NCI-H526 treated with DMSO at 0.1 percent for 48 hours (cell line): ENCODE data around the gene TAS2R13.

ENCODE experiments used
- DNase-seq: peaks from one replicate; lab custom pipeline; 2025; lab: John Stamatoyannopoulos, UW

Gene TAS2R13, protein sequence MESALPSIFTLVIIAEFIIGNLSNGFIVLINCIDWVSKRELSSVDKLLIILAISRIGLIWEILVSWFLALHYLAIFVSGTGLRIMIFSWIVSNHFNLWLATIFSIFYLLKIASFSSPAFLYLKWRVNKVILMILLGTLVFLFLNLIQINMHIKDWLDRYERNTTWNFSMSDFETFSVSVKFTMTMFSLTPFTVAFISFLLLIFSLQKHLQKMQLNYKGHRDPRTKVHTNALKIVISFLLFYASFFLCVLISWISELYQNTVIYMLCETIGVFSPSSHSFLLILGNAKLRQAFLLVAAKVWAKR

DNA sequence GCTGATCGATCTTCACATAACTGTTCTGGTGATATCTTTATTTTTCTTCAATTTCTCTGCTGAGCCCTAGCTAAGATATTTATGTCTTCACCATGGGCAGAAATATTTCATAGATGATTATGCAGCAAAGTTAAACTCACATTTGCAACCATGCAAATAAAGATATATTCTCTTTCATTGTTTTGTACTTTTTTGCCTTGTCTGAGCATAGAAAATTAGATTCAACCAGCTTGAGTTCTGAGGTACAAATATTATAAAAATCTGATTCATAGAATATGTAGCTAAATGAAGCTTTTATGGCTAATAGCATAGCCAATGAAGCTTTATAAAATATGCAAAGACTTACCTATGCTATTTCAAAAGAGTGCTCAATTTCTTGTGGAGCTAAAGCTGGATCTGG lies at the start of gene TAS2R13:
TAS2R13 (minus strand) TSS at position 101 of the 400 bp plus-strand sequence. CDS start 264 bp downstream, outside the sequence.
- no peak for DNase-seq

DNA sequence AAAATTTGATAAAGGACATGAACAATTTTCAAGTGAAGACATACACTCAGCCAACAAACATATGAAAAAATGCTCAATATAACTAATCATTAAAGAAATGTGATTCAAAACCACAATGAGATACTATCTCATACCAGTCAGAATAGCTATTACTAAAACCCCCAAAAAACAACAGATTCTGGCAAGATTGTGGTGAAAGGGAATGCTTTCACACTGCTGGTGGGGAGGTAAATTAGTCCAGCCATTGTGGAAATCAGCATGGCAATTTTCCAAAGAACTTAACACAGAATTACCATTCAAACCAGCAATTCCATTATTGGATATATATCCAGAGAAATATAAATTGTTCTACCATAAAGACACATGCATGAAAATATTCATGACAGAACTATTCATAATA lies 48.4 kb upstream of the TAS2R13 start:
- DNase-seq = no peak

DNA sequence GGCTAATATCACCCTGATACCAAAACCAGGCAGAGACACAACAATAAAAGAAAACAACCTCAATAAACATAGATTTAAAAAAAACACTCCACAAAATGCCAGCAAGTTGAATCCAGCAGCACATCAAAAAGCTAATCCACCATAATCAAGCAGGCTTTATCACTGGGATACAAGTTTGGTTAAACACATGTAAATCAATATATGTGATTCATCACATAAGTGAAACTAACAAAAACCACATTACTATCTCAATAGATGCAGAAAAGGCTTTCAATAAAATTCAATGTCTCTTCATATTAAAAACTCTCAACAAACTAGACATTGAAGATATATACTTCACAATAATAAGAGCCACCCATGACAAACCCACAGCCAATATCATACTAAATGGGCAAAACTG lies 46.7 kb upstream of the TAS2R13 start:
- no peak for DNase-seq

DNA sequence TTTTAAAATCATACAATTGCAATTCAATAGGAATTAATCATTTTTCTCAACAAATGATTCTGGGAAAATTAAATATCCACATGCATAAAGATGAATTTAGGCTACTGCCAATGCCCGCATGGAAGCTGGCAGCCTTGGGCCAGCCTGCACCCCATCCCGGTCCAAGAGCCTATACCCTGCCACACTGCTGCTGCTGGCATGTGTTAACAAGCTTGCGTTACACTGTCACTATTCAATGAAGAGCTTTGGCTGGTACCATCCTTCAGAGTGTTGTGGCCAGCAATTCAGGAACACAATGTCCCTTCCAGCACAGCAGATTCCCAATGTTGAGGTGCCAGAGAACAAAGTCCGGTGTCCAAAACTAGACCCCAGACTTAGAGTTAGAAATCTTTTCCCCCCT lies 43.3 kb upstream of the TAS2R13 start:
- no peak for DNase-seq

DNA sequence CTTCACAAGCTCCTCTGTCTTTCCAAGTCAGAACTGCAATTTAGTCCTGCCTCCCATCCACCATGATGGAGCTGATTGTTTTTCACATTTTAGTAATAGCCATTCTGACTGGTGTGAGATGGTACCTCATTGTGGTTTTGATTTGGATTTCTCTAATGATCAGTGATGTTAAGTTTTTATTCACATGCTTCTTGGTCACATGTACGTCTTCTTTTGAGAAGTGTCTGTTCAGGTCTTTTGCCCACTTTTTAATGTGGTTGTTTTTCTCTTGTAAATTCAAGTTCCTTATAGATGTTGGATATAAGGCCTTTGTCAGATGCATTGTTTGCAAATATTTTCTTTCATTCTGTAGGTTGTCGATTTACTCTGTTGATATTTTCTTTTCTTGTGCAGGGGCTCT lies 33.8 kb upstream of the TAS2R13 start:
- no peak for DNase-seq

DNA sequence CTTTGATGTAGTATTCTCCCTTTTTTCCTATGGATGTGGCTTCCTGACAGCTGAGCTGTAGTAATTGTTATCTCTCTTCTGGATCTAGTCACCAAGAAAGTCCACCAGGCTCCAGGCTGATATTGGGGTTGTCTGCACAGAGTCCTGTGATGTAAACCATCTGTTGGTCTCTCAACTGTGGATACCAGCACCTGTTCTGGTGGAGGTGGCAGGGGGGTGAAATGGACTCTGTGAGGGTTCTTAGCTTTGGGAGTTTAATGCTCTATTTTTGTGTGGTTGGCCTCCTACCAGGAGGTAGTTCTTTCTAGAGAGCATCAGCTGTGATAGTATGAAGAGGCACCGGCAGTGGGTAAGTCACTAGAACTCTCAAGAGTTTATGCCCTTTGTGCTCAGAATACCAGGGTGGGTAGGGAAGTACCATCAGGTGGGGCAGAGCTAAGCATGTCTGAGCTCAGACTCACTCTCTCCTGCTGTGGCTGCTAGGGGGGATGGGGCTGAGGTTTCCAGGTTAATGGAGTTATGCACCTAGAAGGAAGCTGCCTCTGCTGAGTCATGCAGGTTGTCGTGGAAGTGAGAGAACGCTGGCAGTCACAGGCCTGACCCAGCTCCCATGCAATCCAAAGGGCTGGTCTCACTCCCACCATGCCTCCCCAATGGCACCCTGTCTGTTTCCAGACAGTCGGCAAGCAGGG lies 32.7 kb upstream of the TAS2R13 start:
- no peak for DNase-seq

DNA sequence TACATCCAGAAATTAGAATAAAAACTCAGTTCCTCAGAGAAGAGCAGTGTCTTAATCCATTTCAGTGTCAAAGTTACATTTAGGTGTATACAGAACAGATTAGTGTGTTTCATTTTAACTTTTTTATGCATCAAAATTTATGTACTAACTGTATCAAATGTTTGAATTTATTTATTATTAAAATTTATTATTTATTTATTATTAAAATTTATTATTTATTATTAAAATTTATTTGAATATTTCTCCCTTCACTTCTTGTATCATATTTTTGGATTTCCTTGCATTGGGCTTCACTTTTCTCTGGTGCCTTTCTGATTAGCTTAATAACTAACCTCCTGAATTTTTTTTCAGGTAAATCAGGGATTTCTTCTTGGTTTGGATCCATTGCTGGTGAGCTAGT lies 32.0 kb upstream of the TAS2R13 start:
- no peak for DNase-seq

DNA sequence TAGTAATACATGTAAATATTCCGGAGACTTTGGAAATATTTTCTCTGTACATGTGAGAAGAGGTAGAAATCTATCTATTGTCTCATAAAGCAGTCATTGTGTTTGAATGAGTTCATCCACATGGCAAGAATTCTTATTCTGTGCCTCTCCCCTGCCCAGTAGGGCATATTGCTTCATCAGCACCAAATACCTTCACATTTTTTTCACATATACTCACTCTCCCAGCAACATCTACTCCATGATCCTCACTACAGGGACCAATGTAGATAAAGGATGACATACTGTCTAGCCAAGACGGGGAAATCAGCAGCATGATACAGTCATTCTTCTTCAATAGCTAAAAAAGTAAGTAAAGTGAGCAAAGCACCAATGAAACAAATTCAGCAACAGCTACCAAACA lies 31.0 kb upstream of the TAS2R13 start:
- DNase-seq = no peak

DNA sequence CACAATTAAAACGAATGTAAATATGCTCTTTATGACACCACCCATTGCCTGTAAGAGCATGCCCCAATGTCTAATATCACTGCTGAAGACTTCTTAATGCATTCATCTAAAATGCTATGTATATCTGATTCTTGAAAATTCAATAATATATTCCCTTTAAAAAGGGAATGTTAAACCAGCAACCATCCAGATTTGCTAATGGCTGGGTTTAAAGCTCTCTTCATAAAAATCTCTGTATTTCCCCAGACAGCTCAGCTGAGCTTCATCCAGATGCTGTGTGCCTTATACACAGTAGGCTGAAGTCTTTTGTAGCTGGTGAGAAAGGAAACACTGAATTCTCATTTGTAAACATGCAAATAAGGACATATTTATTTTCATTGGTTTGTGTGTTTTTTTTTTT lies 29.8 kb upstream of the TAS2R13 start, which contains the start of gene TAS2R14:
TAS2R14 (minus strand) TSS at position 101 of the 400 bp plus-strand sequence; CDS start at position 45, 56 bp downstream.
- DNase-seq = no peak

DNA sequence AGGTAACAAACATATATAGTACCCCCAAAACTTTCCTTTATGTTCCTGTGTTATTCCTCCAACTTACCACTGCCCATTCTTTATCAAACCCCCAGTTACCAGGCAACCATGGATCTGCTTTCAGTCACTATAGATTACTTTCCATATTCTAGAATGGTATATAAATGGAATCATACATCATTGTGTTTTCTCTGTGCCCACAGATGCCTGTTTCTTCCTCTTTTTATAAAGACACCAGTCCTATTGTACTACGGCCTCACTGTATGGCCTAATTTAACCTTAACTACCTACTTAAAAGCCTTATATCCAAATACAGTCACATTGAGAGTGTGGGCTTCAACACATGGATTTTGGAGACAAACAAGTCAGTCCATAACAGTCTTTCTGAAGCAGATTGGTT lies 27.1 kb upstream of the TAS2R13 start:
- DNase-seq = no peak

DNA sequence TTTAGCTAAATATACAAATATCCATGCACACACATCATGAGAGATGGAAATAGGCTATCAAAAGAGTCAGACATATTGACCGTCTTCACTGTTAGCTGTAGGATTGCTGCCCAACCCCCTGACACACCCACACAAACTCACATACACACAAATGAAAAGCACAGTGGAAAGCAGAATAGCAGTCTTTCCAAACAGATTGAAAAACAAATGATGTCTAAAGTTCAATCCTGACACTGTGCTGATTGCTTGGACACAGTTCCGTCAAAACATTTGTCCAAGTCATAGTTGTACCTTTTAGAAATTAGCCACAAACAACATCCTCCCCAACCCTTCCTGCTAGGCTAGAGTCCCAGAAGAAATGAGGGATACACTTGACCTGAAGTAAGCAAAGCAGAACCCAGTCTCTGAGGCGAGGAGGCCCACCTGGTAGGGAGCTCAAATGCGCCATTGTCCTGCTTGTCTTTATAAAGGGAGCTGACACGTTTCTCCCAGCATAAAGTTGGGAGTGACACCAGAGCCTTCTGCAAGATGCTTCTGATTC lies 19.5 kb upstream of the TAS2R13 start, which contains the start of gene PRH2:
PRH2 (plus strand) TSS at position 491 of the 541 bp plus-strand sequence; CDS start at position 529, 38 bp downstream.
- no peak for DNase-seq

DNA sequence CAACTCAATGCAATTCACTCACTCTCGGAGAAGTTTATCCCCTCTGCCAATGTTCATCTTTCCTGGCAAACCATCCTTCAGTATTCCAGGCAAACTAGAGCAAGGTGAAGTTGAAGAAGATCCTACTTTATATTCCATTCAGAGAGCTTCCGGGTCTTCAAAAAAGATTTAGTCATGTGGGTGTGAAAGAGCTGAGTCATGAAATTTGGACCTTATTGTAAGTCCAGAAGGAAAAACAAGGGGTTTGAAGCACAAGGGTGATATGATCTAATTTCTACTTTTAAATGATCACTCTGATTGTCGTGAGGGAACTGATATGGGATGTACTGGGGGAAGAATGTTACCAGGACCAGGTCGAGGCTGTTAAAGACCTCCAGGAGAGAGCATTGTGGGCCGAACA lies 16.9 kb upstream of the TAS2R13 start:
- DNase-seq = no peak

DNA sequence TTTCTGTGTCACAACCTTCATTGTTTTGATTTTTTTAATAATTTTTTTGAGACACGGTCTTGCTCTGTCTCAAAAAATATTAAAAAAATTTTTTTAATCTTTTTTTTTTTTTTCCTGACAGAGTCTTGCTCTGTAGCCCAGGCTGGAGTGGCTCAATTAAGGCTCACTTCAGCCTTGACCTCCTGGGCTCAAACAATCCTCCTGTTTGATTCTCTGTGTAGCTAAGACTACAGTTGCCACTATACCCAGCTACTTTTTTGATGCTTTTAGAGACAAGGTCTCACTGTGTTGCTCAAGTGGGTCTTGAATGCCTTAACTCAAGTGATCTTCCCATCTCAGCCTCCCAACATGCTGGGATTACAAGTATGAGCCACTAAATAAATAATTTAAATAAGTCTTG lies 10.4 kb upstream of the TAS2R13 start:
- DNase-seq = no peak

DNA sequence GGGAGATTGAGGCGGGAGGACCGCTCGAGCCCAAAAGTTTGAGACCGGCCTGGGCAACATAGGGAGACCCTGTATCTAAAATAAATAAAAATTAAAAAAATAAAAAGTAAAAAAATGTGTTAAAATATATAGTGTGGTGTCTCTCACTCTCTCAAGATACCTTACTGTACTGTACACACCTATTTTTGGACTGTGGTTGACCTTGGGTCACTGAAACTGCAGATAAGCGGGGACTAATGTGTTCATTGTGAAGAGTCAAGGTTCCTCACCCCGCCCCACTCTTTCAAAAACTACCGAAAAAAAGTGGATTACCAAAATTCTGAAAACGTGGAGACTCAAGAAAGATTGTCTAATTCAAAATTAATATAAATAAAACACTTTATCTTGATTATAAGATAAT lies 1.0 kb upstream of the TAS2R13 start:
- DNase-seq = no peak

DNA sequence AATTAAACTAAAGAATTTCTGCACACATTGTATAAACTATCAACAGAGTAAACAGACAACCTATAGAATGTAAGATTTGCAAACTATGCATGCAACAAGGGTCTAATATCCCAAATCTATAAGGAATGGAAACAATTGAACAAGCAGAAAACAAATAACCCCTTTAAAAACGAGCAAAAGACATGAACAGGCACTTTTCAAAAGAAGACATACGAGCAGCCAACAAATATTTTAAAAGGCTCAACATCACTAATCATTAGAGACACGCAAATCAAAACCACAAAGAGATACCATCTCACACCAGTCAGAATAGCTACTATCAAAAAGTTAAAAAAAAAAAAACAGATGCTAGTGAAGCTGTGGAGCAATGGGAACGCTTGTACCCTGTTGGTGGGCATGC lies 4.7 kb downstream of the TAS2R13 start:
- no peak for DNase-seq

DNA sequence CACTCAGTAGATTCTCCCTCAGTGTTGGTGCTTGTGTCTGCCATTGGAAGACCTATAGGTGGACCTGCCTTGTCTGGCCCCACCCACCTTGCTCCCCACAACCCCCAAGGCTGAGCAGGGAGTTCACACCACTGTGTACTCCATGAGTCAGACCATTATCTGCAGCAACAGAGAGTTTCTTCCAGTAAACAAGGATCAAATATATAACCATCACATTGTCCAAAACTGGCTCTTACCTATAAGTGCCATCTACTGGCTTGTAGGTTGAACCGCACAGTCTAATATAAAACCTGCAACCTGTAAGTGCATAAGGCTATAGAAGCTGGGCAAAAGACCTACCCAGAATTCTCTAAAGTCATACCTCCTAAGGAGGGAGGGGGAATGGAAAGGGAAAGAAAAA lies 7.9 kb downstream of the TAS2R13 start:
- no peak for DNase-seq

DNA sequence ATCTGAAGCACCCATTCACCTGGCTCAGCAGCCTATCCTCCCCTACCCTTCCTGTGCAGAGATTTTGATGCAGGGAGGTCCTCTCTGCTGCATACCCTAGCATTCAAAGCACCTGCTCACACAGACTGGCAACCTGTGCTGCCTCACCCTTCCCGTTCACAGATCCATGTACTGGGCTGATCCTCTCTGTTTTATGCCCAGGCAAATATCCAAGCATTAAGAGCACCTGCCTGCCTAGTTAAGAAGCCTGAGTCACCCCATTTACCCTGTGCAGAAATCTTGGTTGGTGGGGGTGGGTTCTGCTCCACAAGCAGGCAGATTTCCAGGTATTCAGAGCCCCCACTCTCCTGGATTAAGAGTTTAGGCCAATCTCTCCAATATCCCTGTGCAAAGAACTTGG lies 8.4 kb downstream of the TAS2R13 start:
- DNase-seq = no peak

DNA sequence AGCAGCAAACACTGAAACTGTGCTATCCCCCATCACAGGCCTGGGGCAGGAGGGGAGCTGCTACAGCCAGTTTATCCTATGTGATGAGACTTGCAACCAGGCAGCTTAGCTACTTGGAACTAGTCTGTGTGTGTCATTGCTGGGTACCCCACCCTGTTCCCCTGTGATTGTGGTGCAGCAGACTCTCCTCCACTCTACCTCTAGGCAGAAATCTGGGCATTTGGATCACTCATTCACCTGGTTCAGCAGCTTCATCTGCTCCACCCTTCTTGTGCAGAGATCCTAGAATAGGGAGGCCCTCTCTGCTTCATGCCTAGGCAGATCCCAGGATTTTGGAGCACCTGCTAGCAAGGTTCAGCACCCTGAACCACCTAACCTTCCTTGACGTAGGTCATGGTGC lies 8.8 kb downstream of the TAS2R13 start:
- DNase-seq = no peak

DNA sequence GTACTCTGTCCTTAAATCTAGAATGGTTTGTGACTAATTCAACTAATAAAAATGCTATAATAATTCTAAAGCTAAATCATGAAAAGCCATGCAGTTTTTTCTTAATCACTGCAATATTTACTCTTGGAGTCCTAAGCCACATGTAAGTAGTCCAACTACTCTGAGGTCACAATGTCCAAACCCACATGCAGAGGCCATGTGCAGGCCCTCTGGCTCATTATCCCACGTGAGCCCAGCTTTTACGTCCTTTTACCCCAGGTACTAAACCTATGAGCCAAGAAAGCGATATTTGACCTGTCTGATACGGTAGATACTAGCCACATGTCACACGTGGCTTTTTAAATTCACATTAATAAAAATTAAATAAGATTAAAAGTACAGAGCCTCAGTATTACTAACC lies 12.5 kb downstream of the TAS2R13 start:
- no peak for DNase-seq

DNA sequence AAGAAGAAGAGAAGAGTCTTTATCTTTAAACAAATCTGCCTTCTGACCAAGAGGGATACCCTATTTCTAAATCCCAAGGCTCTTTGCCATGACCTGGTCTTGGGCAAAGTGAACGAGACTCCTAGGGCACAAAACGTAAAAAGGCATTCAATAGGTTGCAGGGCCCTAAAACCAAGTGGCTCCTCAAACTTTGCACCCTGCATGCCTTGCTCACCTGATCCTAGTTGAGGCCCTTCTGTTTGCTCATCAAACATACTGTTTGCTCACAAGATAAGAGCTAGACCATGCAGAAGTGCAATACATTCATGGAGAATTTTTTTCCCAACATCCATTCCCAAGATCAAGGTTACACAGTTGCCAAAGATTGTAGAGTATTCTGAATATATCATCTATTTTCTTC lies 17.4 kb downstream of the TAS2R13 start:
- DNase-seq = no peak

DNA sequence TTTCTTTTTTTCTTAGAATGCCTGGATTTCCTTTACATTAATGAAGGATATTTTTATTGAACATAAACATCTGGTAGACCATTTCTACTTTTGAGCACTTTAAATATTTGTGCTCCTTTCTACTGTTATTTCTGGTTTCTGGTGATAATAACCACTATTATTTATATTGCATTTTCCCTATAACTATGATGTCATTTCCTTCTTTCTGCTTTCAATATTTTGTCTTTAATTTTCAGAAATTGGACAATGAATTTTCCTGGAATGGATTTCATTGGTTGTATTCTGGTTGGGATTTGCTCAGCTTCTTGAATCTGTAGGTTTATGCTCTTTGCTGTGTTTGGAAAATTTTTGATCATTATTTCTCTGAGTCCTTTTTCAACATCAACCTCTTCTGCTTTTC lies 20.1 kb downstream of the TAS2R13 start:
- DNase-seq = no peak

DNA sequence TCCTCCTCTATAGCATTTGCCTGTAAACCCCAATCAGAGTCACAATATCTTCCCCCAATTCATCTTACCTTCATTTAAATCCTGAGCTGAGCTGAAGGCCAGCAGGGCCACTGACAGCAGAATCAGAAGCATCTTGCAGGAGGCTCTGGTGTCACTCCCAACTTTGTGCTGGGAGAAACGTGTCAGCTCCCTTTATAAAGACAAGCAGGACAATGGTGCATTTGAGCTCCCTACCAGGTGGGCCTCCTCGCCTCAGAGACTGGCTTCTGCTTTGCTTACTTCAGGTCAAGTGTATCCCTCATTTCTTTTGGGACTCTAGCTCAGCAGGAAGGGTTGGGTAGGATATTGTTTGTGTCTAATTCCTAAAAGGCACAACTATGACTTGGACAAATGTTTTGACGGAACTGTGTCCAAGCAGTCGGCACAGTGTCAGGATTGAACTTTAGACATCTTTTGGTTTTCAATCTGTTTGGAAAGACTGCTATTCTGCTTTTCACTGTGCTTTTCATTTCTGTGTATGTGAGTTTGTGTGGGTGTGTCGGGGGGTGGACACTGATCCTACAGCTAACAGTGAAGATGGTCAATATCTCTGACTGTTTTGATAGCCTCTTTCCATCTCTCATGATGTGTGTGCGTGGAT lies 25.2 kb downstream of the TAS2R13 start, which contains the start of gene PRH1:
PRH1 (minus strand) TSS at position 170 of the 640 bp plus-strand sequence; CDS start at position 132, 38 bp downstream.
- no peak for DNase-seq

DNA sequence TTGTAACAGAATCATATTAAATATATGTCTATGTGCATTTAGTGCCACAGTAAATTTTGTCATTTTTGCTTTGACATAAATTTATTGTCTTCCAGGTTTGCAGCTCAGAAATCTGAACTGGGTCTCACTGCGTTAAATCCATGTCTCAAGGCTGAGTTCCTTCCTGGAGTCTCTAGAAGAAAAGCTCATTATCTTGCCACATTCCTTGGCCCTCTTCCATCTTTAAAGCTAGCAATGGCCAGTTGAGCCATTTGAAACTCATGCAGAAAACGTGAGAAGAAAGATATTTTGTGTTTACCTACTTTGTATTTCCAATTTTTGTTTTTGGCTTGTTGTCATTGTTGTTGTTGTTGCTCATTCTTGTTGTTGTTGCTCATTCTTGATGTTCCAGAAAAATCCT lies 36.0 kb downstream of the TAS2R13 start:
- DNase-seq = no peak
